ENCODE measurements around the gene GPBAR1. TPM values are rescaled to one million over a fixed set of nuclear protein-coding genes. Genes with fewer than 3 reads are reported as not detected.

Gene GPBAR1
- total RNA-seq, 2 donors from 2014 or later, result 0.46 to 0.88 TPM

DNA sequence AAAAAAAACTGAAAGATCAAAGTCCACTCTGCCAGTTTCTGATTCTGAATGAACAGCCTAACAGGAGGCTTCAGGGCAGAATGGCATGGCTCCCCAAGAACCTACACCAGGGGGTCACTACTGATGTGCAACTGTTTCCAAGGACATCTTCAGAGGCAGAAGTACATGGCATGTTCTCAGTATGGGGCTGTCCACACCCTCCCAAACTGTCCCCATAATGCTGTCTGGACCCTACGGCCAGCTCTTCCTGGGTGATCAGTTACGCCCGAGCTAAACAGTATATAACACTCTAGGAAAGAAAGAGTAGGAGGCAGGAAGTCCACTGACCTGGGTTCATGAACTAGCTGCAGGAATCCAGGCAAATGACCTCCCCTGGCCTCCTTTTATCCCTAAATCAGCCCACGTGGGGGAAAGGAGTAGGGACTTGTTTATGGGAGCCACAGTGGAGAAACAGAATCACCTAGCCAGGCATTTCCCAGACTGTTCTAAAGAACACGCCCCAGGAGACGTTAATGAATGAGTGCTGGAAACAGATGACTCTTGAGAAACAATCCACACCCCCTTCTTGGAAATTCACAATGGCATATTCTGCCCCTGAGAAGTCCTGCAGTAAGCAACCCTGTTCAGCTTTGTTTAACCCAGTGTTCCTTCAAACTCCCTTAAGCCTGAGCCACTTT is 29.0 kb downstream of the GPBAR1 start:
- DNase-seq (ENCODE audit: low spot score in 2 of 2), result no peak
- no peak for ATAC-seq
- peak overlapping the region; percentile 92 to 93 for H3K27ac Mint-ChIP-seq

DNA sequence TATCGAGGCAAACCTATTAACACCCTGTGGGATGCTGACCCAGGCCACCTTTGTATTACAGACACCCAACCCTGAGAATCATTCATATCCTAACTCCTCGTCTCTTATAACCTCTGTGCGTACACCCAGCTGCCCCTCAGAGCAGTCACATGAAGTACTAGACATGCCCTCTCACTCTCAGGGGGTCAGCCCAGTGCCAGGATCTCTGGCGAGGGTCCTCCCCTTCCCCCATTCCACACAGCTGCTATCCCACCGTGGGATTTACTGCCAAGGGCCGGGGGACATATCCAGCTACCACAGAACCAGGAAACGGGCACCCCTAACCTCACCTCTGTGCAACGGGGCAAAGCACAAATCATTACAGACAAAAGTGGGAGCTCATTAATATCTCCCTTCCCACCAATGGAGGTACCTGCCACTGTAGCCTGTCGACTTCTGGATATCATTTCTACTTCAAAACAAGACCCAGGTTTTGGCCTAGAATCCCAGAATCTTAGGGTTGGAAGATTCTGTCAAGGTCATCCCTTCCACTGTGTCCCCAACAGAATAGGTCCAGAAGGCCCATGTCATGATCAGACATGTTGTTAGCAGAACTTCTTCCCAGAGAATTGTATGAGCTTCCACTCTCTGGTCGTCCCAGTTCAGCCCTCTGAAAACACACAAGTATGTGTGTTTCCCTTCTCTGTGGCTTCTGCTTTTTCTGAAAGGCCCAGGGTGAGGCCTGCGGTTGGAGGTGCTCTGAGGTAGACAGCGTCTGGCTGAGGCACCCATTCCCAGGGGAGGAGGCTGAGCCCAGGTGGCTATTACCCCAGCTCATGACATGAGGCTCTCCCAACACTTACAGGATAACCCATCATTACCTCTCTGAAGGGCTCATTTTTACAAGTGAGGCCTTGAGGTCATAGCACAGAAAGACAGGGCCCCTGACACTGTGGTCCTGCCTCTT is 29.8 kb downstream of the GPBAR1 start:
- H3K36me3 Mint-ChIP-seq, result no peaks in the 10 kb centered on the region
- peak overlapping the region; percentile 92 to 93 for H3K27ac Mint-ChIP-seq
- ATAC-seq (peak in 1 of 2 donors; percentile 11), DNase-seq (ENCODE audit: low spot score in 2 of 2) (peak in 1 of 2 donors; percentile 37)
- H3K9me3 Mint-ChIP-seq, result no peaks in the 10 kb centered on the region

More for the DNA sequence above, 29.0 kb downstream of the GPBAR1 start:
- H3K9me3 Mint-ChIP-seq, result no peaks in the 10 kb centered on the region
- H3K36me3 Mint-ChIP-seq, result no peaks in the 10 kb centered on the region

DNA sequence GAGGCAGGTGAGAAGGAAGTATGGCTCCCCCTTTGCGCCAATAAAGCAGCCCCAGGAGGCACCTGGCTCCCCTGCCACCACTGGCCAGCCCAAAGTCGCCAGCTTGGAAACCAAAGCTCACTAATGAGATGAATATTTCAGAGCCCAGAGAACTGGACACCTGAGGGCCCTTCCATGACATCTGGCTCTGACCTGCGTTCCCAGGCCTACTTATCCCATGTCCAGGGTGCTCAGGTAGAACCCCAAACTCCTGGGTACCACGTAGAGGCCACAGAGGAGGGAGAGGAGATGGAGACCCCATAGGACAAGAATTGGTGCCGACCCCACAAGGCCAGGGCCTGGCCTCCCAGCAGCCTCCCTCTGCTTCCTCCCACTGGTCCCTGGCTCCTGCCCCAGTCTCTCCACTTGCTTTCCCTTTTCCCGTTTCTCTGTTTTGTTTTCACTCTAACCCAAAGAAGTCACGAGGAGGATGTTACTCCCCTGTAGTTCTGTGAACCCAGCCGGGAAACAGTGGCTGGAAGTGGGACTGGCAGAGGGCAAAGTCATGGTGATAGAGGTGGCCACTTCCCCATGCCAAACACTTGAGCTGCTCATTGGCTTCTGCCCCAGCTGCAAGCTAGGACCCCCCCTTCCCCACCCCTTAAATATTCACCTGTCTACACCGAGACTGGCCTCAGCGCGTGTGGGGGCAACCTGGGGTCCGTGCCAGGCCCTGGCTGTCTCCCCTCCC is 30.7 kb downstream of the GPBAR1 start:
- DNase-seq (ENCODE audit: low spot score in 2 of 2) (no peak), ATAC-seq (peak; percentile 0 to 1)
- H3K27ac Mint-ChIP-seq, result peak overlapping the region; percentile 92 to 93
- no peaks in the 10 kb centered on the region for H3K36me3 Mint-ChIP-seq
- no peaks in the 10 kb centered on the region for H3K9me3 Mint-ChIP-seq

DNA sequence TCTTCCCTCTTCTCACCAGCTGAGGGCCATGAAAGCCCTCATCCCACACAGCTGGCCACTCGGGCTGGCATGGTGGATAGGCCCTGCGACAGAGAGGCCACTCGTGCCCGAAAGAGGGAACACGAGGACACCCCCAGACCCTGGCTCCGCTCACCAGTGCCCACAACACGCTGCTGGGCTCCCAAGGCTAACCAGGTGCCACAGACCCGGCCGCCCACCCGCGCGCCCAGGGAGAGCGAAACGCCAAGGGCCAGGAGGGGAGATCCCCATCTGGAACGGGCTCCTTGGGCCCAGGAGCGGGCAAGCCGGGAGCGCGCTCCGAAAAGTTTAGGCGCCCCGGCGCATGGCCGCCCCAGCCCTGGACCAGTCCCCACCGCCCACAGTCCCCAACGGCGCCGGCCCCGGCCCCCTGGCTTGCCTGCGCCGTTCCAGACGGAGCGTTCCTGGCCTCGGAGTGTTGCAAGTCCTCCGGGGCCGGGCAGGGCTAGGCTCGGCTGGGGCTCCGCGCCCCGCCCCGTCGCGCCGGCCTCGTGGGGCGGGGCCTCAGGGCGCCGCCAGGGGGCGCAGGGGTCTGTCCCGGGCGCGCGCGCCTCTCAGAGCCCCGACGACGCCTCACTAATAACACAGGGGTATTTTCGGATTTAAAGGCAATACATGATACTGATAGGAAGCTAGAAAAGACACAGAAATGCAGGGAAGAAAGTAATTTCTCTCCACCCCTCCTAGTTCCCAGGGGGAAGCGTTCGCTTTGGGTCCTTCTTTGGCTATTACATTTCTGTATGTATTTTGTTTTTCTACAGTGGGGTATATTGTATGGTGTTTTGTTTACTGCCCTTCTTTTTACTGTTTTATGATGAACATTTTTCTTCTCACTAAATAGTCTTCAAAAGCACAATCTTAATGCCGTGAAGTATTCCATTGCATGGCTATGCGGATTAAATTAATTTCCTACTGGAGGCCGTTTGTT is 31.5 kb downstream of the GPBAR1 start, which contains the start of gene TMBIM1:
TMBIM1 (minus strand) TSS at position 456 of the 967 bp plus-strand sequence. CDS start 10,362 bp downstream, outside the sequence.
- peak; percentile 86 to 91 for DNase-seq (ENCODE audit: low spot score in 2 of 2)

DNA sequence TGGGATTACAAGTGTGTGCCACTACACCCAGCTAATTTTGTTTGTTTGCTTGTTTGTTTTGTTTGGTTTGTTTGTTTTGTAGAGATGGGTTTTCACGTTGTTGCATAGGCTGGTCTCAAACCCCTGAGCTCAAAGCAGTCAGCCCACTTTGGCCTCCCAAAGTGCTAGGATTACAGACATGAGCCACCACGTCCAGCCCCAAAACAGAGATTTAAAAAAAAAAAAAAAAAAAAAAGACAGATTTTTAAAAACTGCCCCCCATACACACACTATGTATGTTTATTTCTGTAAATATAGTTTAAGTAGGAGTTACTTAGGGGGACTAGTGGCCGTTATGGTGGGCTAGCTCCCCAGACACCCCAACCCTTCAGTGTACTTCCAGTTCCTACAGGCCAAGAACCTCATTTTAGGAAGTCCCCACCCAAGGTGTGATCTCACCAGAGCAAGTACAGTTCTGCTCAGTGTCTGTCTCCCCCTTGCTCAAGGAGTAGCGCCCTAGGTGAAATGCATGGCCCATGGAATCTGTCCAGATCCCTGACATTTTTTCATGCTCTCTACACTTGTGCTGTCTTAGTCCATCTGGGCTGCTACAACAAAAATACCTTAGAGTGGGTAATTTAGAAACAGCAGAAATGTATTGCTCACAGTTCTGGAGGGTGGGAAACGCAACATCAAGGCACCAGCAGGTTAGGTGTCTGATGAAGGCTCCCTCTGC is 33.1 kb downstream of the GPBAR1 start:
- ATAC-seq (no peak), DNase-seq (ENCODE audit: low spot score in 2 of 2) (no peak)
- Mint-ChIP-seq H3K27ac (no peak overlapping the region), H3K36me3 (no peaks in the 10 kb centered on the region), H3K9me3 (no peaks in the 10 kb centered on the region)

More for the DNA sequence above, 31.5 kb downstream of the GPBAR1 start, which contains the start of gene TMBIM1:
- H3K36me3 Mint-ChIP-seq, result no peaks in the 10 kb centered on the region
- no peaks in the 10 kb centered on the region for H3K9me3 Mint-ChIP-seq
- peak; percentile 90 to 92 for ATAC-seq
- peak within 1 kb of the TSS; percentile 92 to 93 for H3K27ac Mint-ChIP-seq

DNA sequence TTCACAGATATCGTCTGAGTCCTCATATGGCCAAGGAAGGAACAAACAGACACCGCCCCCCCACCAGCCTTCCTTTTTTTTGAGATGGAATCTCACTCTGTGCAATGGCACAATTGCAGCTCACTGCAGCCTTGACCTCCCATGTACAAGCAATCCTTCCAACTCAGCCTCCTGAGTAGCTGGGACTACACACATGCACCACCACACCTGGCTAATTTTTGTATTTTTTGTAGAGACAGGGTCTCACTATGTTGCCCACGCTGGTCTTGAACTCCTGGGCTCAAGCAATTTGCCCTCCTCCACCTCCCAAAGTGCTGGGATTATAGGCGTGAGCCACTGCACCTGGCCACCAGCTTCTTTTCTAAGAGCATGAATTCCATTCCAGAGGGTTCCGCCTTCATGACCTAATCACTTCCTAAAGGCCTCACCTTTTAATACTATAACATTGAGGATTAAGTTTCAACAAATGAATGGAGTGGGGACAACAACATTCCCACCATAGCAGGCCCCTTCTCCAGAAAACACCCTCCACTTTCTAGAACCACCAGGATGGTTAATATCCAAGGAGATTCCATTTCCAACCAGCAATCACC is 33.7 kb downstream of the GPBAR1 start:
- H3K9me3 Mint-ChIP-seq, result no peaks in the 10 kb centered on the region
- no peaks in the 10 kb centered on the region for H3K36me3 Mint-ChIP-seq
- no peak overlapping the region for H3K27ac Mint-ChIP-seq
- DNase-seq (ENCODE audit: low spot score in 2 of 2) (no peak), ATAC-seq (no peak)

DNA sequence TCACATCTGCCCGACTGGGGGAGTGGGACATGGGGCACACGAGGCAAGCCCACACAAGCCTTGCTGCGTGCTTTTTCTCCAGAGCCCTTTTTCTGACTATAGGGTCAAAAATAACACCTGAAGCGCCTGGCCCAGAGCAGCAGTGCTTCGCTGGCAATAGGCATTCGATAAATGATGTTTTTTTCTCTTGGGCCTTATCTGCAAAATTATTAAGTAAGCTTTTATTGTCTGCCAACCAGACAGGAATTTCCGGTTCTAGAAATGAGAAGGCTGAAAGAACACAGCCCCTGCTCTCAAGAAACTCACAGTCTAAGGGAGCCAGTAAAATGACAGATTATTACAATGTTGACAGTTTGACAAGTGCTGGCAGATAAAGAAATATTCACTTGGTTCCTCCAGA is 34.2 kb downstream of the GPBAR1 start:
- Mint-ChIP-seq H3K9me3 (no peaks in the 10 kb centered on the region), H3K27ac (no peak overlapping the region), H3K36me3 (no peaks in the 10 kb centered on the region)
- ATAC-seq, result no peak
- DNase-seq (ENCODE audit: low spot score in 2 of 2), result no peak

DNA sequence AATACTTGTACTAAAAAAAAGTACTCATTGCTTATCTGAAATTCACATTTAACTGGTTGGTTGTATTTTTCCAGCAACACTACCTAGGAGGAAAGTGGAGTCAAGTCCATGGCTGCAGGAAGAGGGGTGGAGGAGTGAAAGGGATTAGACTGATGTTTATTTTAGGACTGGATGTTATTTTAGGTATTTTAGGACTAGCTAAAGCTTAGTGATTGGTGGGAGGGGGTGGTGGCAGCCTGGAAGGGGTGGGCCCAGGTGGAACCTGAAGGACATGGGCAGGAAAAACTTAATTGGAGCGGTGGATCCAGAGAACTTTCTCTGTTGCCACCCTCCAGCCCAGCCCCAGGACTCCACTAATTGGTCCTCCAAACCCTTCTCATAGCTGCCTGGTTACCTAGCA is 35.4 kb downstream of the GPBAR1 start:
- no peaks in the 10 kb centered on the region for H3K36me3 Mint-ChIP-seq
- no peak for DNase-seq (ENCODE audit: low spot score in 2 of 2)
- H3K9me3 Mint-ChIP-seq, result no peaks in the 10 kb centered on the region
- no peak for ATAC-seq
- no peak overlapping the region for H3K27ac Mint-ChIP-seq

DNA sequence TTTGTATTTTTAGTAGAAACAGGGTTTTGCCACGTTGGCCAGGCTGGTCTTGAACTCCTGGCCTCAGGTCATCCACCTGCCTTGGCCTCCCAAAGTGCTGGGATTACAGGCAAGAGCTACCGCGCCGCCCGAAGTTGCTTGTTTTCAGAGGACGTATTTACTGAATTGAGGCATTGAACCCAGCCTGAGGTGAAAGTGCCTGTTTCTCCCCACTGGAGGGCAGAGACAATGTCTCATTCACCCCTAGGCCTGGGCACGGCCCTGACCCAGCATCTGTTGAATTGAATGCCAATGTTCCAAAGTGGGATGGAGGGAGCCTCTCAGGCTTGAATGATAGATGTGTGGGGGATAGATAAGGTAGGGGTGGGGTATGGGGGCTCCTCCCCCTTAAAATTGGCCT is 36.0 kb downstream of the GPBAR1 start:
- H3K9me3 Mint-ChIP-seq, result no peaks in the 10 kb centered on the region
- H3K27ac Mint-ChIP-seq, result no peak overlapping the region
- DNase-seq (ENCODE audit: low spot score in 2 of 2), result no peak
- H3K36me3 Mint-ChIP-seq, result no peaks in the 10 kb centered on the region
- no peak for ATAC-seq

DNA sequence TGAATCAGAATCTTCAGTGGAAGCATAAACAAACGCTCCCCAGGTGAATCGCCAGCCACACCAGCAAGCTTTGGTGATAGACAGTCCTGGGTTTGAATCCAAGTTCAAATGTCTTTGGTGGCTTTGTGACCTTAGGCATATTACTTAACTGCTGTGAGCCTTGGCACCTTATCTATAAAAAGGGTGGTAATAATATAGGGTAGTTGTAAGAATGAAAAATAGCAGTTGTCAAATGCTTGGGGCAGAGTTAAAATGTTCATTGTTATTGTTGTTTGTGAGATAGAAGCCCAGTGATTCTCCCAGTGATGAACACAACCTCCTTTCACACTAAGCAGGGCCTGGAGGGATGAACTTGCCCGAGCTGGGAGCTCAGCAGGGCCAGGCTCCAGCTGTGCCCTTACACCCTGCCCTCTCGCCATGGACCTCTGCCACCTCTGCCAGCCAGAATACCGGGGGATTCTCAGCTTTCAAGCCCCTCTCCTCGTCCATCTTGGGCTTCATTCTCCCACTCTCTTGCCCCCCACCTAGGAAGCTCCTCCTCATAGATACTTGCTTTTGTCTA is 37.6 kb downstream of the GPBAR1 start:
- Mint-ChIP-seq H3K9me3 (no peaks in the 10 kb centered on the region), H3K36me3 (no peaks in the 10 kb centered on the region), H3K27ac (no peak overlapping the region)
- DNase-seq (ENCODE audit: low spot score in 2 of 2) (no peak), ATAC-seq (no peak)

DNA sequence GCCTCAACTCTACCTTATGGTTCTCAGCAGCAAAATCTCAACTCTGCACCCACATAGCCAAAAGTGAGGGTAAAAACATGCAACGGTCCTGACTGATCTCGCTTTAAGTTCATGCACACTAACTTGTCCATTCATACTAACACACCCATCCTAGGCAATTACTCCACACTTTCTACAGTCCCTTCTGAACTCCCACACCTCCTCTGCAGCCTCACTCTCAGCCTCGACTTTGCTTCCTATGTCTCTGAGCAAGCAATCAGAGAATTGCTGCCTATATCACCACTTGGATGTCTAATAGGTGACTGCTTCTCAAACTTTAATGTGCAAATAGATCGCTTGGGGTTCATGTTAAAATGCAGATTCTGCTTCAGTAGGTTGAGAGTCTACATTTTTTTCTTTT is 39.3 kb downstream of the GPBAR1 start:
- Mint-ChIP-seq H3K9me3 (no peaks in the 10 kb centered on the region), H3K27ac (no peak overlapping the region), H3K36me3 (no peaks in the 10 kb centered on the region)
- DNase-seq (ENCODE audit: low spot score in 2 of 2) (no peak), ATAC-seq (no peak)

DNA sequence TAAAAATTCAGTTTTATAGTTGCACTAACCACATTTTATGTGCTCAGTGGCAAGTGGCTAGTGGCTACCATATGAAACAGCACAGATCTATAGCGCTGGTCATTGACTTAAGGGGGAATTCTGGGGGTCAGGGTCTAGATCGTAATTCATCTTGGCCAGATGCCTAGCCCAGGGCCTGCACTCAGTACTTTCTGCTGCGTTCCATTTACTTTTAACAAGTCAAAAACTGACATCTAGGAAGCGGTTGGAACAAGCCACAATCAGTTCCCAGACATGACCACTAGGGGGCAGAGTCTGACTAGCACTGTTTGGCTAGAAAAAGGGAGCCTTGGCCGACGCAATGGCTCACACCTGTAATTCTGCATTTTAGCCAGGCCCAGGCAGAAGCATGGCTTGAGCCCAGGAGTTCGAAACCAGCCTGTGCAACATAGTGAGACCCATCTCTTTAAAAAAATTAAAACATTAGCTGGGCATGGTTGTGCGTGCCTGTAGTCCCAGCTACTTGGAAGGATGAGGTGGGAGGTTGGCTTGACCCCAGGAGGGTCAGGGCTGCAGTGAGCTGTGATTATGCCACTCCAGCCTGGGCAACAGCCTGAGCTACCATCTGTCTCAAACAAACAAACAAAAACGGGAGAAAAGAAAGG is 40.5 kb downstream of the GPBAR1 start:
- Mint-ChIP-seq H3K27ac (peak overlapping the region in 1 of 2 donors; percentile 48), H3K36me3 (no peaks in the 10 kb centered on the region), H3K9me3 (no peaks in the 10 kb centered on the region)
- ATAC-seq (peak; percentile 88 to 94), DNase-seq (ENCODE audit: low spot score in 2 of 2) (peak; percentile 80 to 90)

DNA sequence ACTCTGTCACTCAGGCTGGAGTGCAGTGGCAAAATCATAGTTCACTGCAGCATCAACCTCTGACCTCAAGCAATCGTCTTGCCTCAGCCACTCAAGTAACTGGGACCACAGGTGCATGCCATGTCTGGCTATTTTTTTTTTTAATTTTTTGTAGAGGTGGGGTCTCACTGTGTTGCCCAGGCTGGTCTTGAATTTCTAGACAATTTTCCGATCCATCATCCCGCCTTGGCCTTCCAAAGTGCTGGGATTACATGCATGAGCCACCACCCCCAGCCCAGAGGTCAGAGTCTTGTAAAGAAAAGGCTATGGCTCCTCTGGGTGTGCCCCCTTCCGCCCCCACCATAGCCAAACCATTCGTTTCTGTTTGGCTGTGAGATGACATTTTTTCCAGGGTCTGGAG is 44.6 kb downstream of the GPBAR1 start:
- Mint-ChIP-seq H3K36me3 (no peaks in the 10 kb centered on the region), H3K27ac (no peak overlapping the region), H3K9me3 (no peaks in the 10 kb centered on the region)
- DNase-seq (ENCODE audit: low spot score in 2 of 2) (no peak), ATAC-seq (no peak)

DNA sequence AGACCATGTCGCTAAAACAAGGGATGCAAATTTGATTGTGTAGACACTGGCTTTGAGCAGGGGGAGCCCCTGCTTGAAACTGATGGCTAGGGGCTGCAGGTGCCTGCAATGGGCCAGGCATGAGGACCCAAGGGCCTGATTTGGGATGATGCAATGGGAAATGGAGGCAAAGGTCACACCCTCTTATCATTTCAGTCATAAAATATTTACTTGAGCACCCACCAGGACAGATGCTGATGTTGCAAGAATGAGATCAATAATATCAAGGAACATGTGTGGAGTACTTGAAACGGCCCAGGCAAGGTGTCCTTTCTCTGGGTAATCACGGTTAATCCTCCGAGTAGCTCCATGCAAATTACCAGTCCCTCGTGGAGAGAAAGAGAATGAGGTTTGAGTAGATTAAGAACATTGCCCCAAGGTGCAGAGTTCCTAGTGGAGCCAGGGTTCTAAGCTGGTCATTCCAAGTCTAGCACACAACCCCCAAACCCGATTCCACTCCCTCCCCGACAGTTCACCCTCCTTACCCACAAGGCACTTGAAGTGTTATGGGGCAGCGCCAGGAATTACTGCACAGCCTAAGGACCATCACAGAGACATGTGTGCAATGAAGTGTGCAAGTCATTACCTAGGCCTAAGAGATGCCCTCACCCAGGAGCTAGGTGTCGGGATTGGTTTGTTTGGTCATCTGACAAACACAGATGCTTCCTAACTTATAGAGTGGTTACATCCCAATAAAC is 45.5 kb downstream of the GPBAR1 start:
- Mint-ChIP-seq H3K27ac (no peak overlapping the region), H3K9me3 (no peaks in the 10 kb centered on the region), H3K36me3 (no peaks in the 10 kb centered on the region)
- DNase-seq (ENCODE audit: low spot score in 2 of 2), result no peak
- ATAC-seq, result no peak

Measured in activated naive CD4-positive, alpha-beta T cell treated with anti-CD3 and anti-CD28 coated beads, Interleukin-2, amount 50 U/mL, for 72 hours (primary cell).